Measurements from ENCODE around the gene PDCD7.

GRCh38 chr15:65069179-65069578, 64.4 kb downstream of the PDCD7 start:
- no peak for TF ChIP-seq POLR2A (IDR thresholded peaks at IDR 0.05)
- TF ChIP-seq CTCF (IDR thresholded peaks at IDR 0.05): no peak
- no peak for TF ChIP-seq EP300 (IDR thresholded peaks at IDR 0.05)
